ENCODE data around the gene CEP112. TPM values are rescaled to one million over a fixed set of nuclear protein-coding genes. Genes with fewer than 3 reads are reported as not detected.

The CEP112 gene
- total RNA-seq, 4 donors from 2014 or later = 18.9 to 51.8 (median 29.6) TPM

DNA sequence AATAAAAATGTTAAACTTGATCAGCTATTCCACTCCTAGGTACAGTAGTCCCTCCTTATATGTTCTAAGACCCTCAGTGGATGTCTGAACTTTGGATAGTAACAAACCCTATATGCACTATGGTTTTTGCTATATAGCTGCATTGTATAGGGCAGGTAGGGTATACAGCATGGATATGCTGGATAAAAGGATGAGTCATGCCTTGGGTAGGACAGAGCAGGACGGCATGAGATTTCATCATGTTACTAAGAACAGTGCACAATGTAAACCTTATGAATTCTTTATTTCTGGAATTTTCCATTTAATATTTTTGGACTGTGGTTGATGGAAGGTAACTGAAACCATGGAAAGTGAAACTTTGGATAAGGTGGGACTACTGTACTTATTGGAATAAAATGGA, 235.1 kb downstream of the CEP112 start:
- TF ChIP-seq, protein P1, sequence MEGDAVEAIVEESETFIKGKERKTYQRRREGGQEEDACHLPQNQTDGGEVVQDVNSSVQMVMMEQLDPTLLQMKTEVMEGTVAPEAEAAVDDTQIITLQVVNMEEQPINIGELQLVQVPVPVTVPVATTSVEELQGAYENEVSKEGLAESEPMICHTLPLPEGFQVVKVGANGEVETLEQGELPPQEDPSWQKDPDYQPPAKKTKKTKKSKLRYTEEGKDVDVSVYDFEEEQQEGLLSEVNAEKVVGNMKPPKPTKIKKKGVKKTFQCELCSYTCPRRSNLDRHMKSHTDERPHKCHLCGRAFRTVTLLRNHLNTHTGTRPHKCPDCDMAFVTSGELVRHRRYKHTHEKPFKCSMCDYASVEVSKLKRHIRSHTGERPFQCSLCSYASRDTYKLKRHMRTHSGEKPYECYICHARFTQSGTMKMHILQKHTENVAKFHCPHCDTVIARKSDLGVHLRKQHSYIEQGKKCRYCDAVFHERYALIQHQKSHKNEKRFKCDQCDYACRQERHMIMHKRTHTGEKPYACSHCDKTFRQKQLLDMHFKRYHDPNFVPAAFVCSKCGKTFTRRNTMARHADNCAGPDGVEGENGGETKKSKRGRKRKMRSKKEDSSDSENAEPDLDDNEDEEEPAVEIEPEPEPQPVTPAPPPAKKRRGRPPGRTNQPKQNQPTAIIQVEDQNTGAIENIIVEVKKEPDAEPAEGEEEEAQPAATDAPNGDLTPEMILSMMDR (IDR thresholded peaks at IDR 0.05; ENCODE audit: low read depth) = no peak

GRCh38 chr17:65954148-65954449, 237.8 kb downstream of the CEP112 start:
- TF ChIP-seq, protein P1 (IDR thresholded peaks at IDR 0.05; ENCODE audit: low read depth) = no peak

DNA sequence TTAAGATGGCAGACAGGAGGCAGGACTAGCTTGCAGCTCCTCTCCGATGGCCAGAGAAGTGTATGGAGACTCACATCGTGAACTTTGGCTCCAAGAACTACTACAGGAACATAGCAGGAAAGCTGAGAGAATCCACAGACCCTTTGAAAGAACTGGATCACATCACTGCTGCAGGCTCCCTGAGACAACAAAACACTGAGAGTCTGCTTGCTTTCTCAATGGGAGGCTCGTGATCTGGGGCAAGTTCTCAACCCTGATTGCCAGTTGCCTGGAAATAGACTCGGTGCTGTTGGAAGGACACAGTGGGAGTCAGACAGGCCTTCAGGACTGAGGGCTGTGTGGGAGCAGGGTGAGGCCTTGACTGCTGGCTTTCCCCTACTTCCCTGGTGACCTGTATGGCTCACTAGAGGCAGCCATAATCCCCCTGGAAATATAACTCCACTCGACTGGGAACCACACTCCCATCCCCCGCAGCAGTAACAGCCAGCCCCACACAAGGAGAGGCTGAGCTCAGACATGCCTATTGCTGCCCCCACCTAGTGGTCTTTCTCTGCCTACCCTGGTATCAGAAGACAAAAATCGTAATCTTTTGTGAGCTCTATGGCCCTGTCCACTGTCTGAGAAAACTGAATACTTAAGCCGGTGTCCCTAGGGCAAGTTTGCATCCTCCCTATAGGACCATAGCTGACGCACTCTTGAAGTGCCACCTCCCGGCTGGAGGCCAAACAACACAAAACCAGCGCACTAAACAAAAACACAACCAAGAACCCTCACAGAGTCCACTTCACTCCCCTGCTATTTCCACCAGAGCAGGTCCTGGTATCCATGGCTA, 238.4 kb downstream of the CEP112 start:
- TF ChIP-seq, protein P1 (IDR thresholded peaks at IDR 0.05; ENCODE audit: low read depth) = no peak

DNA sequence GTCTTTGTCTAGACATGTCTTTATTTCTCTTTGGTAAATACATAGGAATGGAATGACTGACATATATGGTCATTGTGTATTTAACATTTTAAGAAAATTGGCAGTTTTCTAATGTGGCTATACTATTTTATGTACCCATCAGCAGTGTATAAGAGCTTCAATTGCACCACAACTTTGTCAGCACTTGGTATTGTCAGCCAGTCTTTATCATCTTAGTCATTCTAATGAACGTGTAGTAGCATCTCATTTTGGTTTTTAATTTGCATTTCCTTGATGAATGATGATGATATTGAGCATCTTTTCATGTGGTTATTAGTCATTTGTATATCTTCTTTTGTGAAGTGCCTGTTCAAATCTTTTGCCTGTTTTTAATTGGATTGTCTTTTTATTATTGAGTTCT, 239.3 kb downstream of the CEP112 start:
- TF ChIP-seq, protein P1 (IDR thresholded peaks at IDR 0.05; ENCODE audit: low read depth) = no peak

DNA sequence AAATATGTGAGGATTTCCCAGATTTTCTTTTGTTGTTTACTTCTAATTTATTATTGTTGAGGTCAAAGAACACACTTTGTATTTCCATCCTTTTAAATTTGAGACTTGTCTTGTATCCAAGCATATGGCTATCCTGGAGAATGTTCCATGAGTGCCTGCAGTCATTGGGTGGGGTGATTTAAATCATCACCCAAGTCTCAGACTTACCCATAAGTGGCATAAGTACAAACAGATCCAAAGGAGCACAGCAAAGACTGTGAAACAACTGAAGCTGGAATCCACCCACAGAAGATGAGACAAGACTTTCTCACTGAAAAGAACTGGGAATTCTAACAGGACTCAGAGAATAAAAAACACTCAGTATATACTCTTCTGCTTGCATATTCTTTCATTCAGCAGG, 239.9 kb downstream of the CEP112 start:
- TF ChIP-seq, protein P1 (IDR thresholded peaks at IDR 0.05; ENCODE audit: low read depth) = no peak

GRCh38 chr17:65947831-65948230, 244.1 kb downstream of the CEP112 start:
- TF ChIP-seq, protein P1 (IDR thresholded peaks at IDR 0.05; ENCODE audit: low read depth) = no peak

DNA sequence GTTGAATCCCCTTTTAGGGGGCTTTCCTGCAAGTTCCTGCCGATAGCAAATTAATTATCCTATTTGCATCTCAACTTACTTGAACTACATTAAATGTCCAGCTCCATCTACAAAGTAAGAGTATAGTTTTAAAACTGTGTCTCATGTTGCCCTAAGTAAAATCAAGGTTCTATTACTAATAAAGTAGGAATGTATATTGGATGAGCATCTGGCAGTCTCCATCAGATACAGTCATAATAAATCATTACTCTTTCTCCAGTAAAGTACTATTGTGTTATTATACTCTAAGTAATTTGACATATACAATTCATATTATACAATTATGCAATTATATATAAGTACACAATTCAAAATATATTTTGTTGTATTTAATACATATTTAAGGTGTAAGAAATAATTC, 249.3 kb downstream of the CEP112 start:
- TF ChIP-seq, protein P1 (IDR thresholded peaks at IDR 0.05; ENCODE audit: low read depth) = no peak
